Epithelial cell of proximal tubule (primary cell): ENCODE data around the gene BORCS8. TPM values are rescaled to one million over a fixed set of nuclear protein-coding genes. Genes with fewer than 3 reads are reported as not detected.
"Not testable (repeated sequence)": the region's sequence is repeated elsewhere in the genome, so short reads cannot be mapped to it uniquely, and the experiment has no call there.

ENCODE experiments used
- DNase-seq: peaks from one replicate; pipeline ENCODE4 v3.0.0-alpha.2; 2011; ENCODE audit warnings: low read depth
- H3K4me3 ChIP-seq: 2 replicates; pipeline ENCODE4 v1.5.1; 2011; ENCODE audit warnings: low read depth, mild to moderate bottlenecking, low read length
- total RNA-seq: library from RNA; depleted of rRNA; stranded (reverse); fragments of >200 nt; gene quantifications from 2 replicates; pipeline ENCODE4 v1.2.3, GENCODE V29; 2015
- TF ChIP-seq, protein P1 (sequence below): conservative IDR thresholded peaks from 2 replicates; pipeline ENCODE4 v1.5.1; 2012; ENCODE audit warnings: low read depth, mild to moderate bottlenecking, low read length

The BORCS8 gene
- total RNA-seq, 1 donor from 2014 or later: 27.4 TPM

GRCh38 chr19:19138109-19138981, 53.6 kb downstream of the BORCS8 start, which contains the start of gene TMEM161A:
Gene TMEM161A, minus strand, starts transcription at chr19:19138478. Its CDS starts 50 bp downstream, at chr19:19138428.
- peak within 1 kb of the TSS; percentile 98 for H3K4me3 ChIP-seq
- TF ChIP-seq, protein P1, sequence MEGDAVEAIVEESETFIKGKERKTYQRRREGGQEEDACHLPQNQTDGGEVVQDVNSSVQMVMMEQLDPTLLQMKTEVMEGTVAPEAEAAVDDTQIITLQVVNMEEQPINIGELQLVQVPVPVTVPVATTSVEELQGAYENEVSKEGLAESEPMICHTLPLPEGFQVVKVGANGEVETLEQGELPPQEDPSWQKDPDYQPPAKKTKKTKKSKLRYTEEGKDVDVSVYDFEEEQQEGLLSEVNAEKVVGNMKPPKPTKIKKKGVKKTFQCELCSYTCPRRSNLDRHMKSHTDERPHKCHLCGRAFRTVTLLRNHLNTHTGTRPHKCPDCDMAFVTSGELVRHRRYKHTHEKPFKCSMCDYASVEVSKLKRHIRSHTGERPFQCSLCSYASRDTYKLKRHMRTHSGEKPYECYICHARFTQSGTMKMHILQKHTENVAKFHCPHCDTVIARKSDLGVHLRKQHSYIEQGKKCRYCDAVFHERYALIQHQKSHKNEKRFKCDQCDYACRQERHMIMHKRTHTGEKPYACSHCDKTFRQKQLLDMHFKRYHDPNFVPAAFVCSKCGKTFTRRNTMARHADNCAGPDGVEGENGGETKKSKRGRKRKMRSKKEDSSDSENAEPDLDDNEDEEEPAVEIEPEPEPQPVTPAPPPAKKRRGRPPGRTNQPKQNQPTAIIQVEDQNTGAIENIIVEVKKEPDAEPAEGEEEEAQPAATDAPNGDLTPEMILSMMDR: no peak
- DNase-seq: peak; percentile 82

GRCh38 chr19:19137556-19138108, 54.3 kb downstream of the BORCS8 start:
- TF ChIP-seq, protein P1: no peak
- H3K4me3 ChIP-seq: peak overlapping the region; percentile 98
- DNase-seq: no peak

DNA sequence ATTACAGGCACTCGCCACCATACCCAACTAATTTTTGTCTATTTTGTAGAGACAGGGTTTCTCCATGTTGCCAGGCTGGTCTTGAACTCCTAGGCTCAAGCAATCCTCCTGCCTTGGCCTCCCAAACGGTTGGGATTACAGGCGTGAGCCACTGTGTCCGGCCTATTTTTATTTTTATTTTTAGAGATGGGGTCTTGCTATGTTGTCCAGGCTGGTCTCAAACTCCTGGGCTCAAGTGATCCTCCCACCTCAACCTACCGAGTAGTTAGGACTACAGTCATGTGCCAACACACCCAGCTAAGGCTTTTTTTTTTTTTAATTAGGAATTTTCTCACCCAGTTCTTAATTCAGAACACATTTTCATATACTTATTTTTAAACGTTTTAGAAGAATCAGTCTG, 56.2 kb downstream of the BORCS8 start:
- not testable (repeated sequence) for DNase-seq, H3K4me3 ChIP-seq

- no peak overlapping the region for H3K4me3 ChIP-seq
- DNase-seq: no peak
- TF ChIP-seq, protein P1: no peak
Measured at GRCh38 chr19:19134687-19135158, 57.2 kb downstream of the BORCS8 start.

GRCh38 chr19:19133985-19134384, 58.0 kb downstream of the BORCS8 start:
- TF ChIP-seq, protein P1: no peak
- DNase-seq: no peak

GRCh38 chr19:19132912-19133311, 59.0 kb downstream of the BORCS8 start:
- H3K4me3 ChIP-seq: no peak overlapping the region
- DNase-seq: no peak
- TF ChIP-seq, protein P1: no peak

More at GRCh38 chr19:19133985-19134384, 58.0 kb downstream of the BORCS8 start:
- H3K4me3 ChIP-seq: no peak overlapping the region

DNA sequence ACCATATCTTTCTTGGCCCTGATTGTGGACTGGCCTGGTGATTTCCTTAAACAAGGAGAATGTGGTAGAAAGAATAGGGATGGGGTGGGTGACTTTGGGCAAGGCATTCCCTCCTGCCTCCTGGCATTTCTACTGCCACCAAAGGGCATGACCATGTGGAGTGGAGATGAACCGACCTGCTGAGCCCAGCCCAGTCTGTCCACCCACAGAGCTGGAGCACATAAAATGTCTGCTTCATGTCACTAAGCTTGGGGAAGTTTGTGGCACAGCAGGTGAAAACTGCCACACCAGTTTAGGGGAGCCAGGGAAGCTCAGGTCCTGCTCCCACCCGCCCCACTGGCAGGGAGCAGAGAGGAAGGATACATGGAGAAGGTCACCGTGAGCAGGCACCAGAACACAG, 60.0 kb downstream of the BORCS8 start:
- no peak overlapping the region for H3K4me3 ChIP-seq
- TF ChIP-seq, protein P1: no peak
- no peak for DNase-seq
